Panc1 (cell line): ENCODE measurements around the gene CEP104.

Experiments used
- CTCF ChIP-seq: fragments of 450-650 bp; IDR thresholded peaks from 2 replicates; pipeline ENCODE4 v1.5.1; 2017; ENCODE audit warnings: mild to moderate bottlenecking
- POLR2AphosphoS5 ChIP-seq: IDR thresholded peaks from 2 replicates; pipeline ENCODE4 v1.6.1; 2012; ENCODE audit warnings: mild to moderate bottlenecking, low read depth, low read length, moderate library complexity
- REST ChIP-seq, 2 experiments: IDR thresholded peaks; 2 replicates each; pipeline ENCODE4 v1.6.1; 2011 to 2012; ENCODE audit warnings: low read depth in 2 of 2, control low read depth in 1 of 2, low read length in 1 of 2, mild to moderate bottlenecking in 1 of 2, moderate library complexity in 1 of 2; ENCODE audit not compliant: insufficient read depth in 1 of 2

DNA sequence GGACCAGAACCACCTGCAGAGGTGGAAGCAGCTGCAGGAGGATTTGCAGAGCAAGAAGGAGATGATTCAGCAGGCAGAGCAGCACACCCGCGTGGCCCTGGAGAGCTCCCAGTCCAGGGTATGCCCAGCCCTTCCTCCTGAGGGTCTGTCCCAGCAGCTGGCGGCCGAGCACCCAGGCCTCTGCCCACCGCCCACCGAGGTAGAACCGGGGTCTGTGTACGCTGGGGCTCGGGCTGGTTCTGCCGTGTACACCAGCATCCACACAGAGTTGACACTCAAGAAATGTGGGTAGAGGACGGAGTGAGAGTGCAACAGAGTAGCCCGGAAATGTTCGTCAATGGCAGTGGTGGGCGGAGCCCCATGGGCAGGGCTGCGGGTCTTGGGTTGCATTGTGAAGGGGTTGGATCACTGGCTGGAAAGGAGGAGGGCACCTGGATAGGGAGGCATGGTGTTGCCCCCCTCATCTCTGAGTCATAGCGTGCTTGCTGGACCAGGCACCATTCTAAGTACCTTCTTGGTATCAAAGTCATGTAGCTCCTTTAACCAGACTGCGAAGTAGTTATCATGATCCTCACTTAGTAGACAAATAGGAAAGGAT is 89.6 kb downstream of the CEP104 start:
- TF ChIP-seq CTCF (no peak), POLR2AphosphoS5 (no peak), REST (IDR thresholded peaks at IDR 0.05; ENCODE audit: insufficient read depth in 1 of 2, low read depth in 2 of 2, low read length in 1 of 2) (no peak)
